ENCODE data around the gene OTOGL.
"Not testable (repeated sequence)": the region's sequence is repeated elsewhere in the genome, so short reads cannot be mapped to it uniquely, and the experiment has no call there.

OTOGL gene

DNA sequence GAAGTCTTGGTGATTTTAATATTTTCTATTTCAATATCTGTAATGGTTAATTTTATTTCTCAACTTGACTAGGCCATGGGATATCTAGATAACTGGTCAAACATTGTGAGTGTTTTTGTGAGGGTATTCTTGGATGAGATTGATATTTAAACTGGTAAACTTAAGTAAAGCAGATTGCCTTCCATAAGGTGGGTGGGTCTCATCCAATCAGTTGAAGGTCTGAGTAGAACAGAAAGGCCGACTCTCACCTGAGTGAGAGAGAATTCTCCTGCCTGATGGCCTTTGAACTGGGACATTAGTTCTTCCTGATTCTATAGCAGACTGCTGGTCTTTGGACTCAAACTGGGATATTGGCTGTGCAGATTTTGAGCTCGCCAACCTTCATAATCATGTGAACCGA, 36.3 kb downstream of the OTOGL start:
- DNase-seq = no peak

DNA sequence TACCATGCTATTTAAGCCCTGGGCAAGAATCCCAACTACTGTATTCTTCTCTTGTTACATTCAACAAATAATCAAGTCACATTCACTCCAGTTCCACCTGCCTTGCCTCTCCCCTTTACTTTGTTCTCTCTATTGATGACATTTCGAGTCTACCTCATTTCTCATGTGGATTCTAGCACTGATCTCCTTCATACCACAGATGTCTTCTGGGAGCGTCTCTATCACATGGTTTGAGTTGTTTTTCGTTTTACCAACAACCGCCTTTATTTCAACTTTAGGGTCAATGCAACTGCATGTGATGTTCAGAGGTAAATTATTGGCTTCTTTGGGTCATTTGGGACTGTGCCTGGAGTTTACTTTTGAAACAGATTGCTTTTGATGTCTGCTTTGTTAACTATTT, 40.7 kb downstream of the OTOGL start:
- DNase-seq = no peak

DNA sequence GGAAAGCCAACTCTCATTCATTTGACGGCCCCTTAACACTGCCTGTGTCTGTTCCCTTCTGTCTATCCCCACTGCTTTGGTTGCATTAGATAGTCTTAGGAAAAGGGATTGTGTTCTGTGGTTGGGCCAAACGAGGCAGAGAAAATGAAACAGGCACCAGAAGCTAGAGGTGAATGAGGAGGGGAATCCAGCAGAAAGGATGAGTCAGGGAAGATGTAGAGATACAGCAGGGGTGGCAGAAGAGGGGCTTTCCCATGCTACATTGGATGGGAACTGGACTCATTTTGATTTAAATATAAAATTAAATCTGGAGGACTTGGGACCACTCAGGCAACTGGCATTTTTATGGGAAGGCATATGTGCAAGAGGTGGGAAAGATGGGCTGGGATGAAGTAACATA, 43.3 kb downstream of the OTOGL start:
- no peak for DNase-seq

DNA sequence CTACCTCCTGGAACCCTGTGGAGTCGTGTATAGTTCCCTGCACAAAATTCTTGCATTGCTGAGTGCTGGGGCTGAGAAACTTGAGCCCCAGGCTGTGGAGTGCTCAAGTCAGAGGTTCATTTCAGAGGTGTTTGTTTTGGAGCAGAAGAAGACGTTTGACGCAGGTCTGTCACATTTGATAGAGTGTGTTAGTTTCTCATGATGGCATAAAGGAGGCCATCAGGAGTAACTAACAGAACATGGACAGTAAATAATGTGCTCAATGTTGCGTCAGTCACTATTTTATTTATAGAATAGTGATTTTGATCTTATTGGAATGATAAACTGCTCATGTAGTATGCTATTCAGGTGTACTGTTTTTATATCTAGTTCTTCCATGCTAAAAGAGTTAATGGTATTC, 44.2 kb downstream of the OTOGL start:
- DNase-seq = no peak

DNA sequence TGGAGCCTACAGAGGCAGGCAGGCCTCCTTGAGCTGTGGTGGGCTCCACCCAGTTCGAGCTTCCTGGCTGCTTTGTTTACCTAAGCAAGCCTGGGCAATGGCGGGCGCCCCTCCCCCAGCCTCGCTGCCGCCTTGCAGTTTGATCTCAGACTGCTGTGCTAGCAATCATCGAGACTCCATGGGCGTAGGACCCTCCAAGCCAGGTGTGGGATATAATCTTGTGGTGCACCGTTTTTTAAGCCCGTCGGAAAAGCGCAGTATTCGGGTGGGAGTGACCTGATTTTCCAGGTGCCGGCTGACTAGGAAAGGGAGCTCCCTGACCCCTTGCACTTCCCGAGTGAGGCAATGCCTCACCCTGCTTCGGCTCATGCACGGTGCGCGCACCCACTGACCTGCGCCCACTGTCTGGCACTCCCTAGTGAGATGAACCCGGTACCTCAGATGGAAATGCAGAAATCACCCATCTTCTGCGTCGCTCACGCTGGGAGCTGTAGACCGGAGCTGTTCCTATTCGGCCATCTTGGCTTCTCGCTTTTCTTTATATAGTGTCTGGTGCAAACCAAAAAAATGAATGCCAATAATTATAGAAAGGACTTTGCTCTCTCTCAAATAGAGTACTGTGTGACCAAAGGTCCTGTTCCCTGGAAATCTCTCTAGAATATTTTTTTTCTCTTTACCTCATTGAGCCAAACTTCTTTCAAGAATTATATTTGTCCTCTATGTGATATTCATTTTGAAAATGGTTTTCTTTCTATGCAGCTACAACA, 50.4 kb downstream of the OTOGL start:
- DNase-seq = not testable (repeated sequence)

DNA sequence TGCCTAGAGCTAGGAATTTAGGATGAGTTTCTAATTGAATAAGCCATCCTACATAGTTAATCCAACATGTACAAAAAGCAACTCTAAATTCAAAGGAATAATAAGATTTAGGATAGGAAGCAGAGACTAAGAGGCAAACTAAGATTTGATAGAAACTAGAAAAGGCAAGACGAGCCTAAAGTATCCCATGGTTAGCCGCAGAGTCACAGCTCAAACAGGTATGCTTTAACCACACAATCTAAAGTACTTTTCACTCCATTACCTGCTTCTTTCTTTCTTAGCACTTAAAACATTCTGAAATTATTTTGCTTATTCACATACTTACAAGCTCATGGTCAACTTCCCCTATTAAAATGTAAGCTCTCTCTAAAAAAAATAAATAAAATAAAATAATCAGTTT, 51.8 kb downstream of the OTOGL start:
- DNase-seq = no peak

DNA sequence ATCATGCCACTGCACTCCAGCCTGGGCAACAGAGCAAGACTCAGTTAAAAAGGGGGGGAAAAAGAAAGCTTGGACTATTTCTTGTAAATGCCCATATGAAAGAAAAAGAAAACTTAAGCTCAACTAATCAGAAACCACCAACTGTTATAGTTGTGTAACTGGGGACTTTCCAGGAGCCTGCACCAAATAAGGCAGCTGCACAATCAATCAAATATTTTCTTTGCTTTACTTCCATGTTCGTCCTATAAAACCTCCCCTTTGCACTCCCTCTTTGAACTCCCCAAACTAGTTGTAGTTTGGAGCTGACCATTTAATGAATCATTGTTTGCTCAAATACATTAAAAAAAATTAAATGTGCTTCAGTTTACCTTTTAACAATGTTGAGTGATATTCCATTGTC, 54.9 kb downstream of the OTOGL start:
- DNase-seq = no peak

DNA sequence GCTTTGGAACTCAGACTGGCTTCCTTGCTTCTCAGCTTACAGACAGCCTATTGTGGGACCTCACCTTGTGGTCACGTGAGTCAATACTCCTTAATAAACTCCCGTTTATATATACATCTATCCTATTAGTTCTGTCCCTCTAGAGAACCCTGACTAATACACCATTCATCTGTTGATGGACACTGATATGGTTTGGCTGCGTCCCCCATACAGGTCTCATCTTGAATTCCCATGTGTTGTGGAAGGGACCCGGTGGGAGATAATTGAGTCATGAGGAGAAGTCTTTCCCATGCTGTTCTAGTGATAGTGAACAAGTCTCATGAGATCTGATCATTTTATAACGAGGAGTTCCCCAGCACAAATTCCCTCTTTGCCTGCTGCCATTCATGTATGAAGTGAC, 57.0 kb downstream of the OTOGL start:
- DNase-seq = no peak

DNA sequence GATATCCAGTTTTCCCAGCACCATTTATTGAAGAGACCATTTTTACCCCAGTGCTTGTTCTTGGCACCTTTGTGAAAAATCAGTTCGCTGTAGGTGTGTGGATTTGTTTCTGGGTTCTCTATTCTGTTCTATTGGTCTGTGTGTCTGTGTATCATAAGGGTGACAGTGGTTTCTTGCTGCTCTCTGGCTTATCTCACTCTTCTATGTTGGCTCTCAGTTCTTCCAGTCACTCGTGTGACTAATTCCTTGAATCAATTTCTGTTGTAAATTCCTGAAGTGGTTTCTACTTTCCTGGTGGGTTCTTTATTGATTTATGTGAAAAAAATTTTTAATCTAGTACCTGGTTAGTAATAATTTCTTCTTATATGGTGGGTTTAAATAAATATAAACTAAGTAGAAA, 58.3 kb downstream of the OTOGL start:
- DNase-seq = no peak

DNA sequence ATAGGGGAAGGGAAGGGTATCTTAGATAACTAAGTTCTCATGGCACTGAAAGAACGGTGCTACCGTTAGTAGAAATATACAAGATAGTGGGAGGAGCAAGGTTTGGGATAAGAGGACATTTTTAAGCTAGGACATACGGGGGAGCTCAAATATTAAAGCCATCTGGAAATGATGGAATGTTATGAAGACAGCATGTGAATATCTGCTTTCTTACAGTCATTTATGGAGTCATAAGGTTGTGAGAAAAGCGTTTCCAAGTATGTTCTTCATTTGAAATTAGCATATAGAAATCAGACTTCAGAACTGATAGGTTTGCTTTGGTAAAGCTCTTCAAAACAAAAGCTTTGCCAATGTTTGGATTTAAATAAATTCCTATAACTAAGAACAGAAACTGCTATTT, 62.3 kb downstream of the OTOGL start:
- DNase-seq = no peak

DNA sequence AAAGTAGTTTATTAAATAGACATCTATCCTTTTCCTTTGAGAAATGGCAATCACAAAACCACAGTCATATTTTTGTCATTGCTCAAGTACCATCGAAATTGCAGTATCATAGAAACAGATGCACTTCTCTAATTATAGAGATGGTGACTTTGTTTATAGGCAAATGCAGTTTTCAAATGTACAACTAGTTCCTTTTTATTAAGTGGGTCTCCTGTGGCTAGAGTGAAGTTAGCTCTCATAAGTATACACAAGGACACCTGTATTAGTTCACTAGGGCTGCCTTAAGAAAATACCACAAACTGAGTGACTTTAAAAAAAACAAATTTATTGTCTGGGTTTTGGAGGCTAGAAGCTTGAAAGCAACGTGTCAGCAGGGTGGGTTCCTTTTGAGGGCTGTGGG, 62.8 kb downstream of the OTOGL start:
- DNase-seq = no peak

DNA sequence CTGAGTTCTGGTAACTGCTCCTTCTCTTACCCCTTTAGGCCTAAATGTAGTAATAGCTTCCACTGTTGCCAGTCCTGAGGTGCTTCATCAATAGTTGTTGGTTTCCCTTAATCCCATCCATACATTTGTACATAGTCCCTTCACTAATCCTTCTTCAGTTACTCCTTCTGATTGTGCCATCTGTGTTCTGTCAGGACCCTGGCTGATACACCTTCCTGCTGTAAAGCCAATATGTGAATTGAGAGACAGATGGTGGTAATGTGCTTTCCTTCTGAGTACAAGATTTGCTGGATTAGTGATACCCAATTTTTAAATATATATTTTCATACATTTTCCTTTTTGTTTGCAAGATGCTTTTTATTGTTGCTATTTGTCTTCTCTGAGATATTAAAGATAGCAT, 66.4 kb downstream of the OTOGL start:
- DNase-seq = no peak

DNA sequence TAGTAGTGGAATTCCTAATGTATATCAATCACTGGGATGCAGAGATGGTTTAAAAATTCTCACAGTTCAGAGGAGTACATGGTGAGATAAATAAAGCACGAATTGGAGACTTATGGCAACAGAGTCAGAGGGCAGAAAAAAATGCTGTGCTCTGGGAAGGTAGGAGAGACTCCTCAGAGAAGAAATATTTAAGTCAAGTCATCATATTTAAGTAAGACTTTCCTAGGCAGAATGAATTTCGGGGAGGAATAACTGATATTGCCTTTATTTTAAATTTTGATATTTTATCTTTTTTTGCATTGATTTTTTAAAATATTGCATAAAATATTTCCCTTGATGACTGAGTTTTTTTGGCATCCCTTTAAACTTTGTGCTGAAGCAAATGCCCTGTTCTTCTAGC, 67.4 kb downstream of the OTOGL start:
- no peak for DNase-seq

DNA sequence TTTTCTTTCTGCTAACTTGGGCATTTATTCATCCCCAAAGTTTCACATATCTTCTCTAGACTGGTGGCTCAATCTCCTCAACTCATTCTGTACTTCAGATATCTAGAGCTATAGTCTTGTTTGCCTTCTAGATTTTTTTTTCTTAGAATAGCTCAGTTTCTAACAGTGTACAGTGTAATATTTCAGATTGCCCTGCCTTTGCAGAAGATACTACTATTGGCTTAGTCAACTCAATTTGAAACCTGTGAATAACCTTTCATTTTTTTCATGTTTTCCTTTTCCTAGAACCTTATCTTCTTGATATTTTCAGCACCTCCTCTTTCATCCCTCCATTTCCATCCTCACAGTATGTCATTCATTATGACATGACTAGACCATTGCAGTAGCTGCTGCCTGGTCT, 69.6 kb downstream of the OTOGL start:
- no peak for DNase-seq

DNA sequence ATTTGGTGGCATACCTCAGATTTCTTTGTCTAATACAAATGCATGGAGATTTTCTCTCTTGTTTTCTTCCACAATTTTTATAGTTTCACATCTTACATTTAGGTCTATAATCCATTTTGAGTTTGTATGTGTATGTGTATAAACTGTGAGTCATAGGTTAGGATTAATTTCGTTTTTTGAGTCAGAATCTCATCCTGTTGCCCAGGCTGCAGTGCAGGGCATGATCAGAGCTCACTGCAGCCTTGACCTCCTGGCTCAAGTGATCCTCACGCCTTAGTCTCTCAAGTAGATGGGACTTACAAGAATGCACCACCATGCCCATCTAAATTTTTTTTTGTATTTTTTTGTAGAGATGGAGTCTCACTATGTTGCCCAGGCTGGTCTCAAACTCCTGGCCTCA, 71.6 kb downstream of the OTOGL start:
- no peak for DNase-seq

DNA sequence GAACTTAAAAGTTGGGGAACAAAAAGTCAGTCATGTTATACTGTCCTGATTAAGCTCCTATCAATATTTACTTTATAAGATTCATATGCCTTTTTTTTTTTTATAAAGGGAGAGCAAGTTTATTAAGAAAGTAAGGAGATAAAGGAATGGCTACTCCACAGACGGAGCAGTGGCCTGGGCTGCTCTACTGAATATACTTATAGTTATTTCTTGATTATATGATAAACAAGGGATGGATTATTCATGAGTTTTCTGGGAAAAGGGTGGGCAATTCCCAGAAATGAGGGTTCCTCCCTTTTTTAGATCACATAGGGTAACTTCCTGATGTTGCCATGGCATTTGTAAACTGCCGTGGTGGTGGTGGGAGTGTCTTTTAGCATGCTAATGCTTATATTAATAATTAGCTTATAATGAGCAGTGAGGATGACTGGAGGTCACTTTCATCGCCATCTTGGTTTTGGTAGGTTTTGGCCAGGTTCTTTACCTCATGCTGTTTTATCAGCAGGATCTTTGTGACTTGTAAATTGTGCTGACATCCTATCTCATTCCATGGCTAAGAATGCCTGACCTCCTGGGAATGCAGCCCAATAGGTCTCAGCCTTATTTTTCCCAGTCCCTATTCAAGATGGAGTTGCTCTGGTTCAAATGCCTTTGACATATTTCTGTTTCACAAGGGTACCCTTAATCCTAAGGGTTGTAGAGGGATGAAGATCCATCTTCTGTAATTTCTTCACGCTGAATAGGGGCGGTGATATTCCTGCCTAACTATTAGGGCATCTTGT, 73.9 kb downstream of the OTOGL start:
- DNase-seq = no peak

DNA sequence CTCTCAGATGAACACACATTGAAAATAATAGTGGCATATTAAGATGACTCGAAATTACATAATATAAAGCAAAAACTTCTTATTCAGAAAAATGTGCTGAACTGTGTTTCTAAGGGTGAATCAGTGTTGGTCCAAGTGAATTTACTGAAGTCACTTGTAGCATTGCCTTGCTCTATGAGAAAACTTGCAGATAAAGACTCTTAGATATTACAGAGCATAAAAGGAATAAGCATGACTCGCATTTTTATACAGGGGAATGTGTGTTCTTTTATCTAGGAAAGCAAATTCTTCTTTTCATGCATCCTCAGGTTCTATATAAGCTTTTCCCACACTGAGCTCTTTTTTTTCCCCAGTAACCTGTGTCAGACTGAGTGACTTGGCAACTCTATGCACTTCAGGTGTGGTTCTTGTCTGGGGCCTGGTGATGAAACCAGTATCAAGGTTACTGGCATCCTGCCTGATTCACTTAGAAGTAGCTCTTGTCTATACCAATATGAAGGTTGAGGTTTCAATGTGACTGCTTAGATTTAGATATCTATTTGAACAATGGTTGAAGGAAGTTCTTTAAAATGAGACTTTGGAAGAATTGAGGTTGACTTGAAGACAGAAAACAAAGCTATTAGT, 76.1 kb downstream of the OTOGL start:
- no peak for DNase-seq

DNA sequence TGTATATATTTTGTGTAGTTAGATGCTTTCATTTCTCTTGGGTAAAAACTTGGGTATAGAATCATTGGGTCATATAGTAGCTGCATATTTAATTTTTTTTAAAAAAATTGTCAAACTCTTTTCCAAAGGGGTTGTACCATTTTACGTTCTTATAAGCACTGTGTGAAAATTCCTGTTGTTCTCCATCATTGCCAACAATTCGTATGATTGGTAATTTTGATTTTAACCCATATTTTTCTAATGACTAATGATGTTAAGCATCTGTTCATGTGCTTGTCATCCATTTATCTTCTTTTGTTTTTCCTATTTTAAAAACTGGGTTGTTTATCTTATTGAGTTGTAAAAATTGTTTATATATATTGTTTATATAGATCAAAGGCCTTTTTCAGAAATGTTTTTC, 77.4 kb downstream of the OTOGL start:
- no peak for DNase-seq

DNA sequence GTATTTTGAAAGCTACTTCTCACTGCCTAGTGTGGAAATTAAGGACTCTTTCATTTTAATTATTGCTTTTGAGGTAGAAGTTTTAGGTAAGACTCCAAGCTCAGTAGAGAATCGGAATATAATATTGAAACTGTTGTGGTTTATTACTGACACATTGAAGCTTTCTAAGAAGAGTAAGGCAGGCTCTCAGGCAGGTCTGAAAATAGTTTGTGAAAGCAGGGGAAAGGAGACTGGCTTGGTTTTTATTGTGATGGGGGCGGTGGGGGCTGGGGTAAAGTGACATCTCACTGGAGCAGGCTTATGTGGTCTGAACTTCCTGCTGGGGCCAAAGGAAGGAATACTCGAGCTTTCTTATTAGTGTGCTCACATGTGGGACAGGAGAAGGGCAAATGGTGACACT, 79.5 kb downstream of the OTOGL start:
- no peak for DNase-seq

DNA sequence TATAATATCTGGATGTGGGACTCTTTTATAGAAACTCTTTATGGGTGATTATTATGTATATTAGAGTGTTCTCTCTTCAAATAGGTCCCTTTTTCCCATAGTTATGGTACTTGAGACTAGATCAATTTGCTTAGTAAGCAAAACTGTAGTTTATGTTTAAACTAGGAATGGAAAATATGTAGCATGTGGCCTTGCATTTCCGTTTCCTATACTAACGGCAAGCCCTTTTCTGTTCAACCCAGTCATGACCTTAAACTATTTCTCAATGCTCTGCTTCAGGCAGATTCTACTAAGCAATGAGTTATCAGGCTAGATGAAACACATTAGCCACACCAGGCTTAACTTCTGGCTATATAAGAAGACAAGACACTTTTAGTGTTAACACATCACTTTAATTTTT, 84.6 kb downstream of the OTOGL start:
- DNase-seq = no peak

DNA sequence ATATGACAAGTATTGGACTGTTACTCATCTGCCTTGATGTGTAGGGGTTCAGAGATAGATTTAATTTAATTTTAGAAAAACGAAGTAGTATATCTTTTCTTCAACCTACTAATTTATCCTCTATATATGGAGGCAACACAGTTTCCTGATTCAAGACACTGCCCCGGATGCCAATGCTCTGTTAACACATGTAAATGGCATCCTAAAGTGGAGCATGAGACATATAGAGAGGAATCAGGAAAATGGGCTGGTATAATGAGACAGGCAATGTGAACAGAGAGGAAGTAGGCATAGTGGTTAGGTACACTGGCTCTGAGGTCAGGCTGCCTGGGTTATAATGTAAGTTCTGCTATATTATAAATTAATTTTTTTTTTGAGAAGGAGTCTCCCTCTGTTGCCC, 85.6 kb downstream of the OTOGL start:
- DNase-seq = no peak

DNA sequence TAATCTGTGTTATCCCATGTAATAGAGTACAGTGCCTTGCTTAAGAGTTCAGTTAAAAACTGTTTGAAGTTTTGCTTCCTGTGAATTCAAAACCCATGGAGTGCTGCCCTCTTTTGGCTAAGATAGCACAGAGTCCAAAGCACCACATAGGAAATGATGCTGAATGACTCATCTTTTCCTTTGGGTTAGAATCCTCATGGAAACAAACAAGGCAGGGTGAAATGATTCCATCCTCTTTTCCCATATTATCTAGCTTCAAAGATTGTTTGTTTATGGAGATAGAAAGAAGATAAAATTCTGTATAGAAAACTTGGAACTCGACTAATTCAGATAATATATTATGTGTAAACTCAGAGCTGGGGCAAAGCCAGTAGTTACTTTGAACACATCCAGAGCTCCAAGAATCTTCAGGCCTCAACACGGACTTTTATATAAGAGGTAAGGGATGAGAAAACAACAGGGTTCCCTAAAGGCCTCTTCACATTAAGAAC, 87.4 kb downstream of the OTOGL start:
- DNase-seq = peak; percentile 28

DNA sequence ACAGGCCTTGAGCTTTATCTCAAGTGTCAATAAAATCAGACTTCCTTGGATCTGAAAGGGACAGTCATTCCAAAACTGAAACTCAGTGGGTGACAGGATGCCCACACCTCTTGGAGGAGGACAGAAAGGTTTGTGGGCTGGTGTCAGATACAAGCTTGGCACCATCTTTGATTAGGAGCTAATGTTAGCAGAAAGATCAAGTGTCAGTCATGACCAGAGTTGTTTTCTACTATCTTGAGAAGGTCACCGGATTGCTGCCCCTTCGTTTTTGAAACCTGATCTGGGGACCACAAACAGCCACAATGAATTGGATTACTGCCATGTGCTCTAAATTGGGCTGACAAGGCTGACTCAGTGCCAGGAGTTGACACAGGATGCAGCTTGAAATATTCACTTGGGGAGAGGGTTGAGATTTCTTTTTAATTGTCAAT, 88.3 kb downstream of the OTOGL start:
- peak; percentile 28 for DNase-seq

DNA sequence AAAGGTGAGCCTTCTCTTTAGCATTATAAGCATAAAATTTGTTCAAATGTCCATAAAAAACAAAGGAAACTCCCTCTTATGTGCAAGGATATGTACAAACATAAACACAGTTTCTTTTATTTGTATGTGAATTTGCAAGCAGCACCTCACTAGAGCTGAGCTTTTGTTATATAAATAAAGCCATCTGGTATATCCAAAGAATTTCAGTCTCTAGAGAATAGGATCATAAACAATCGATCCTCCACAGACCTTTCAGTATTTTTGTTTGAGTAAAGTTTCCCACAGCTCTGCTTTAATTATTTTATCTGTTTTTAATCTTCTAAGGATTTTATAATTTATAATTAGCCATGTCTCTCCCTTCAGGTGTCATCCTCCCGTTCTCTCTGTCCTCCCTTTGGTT, 89.2 kb downstream of the OTOGL start:
- DNase-seq = no peak
